ENCODE measurements around the gene SDK2.

The SDK2 gene

GRCh38 chr17:73427198-73427597 lies 217.0 kb downstream of the SDK2 start:
- no peak for DNase-seq (ENCODE audit: low read depth, low spot score)
- H3K4me1 ChIP-seq (ENCODE audit: control insufficient read depth, insufficient read depth, low read length) = peaks cover 1% of the 10 kb centered on the region; the same call in 1 of the 2 replicates
- no peaks in the 10 kb centered on the region for H3K36me3 ChIP-seq (ENCODE audit: control insufficient read depth, insufficient read depth, low read length)
- no peak overlapping the region for H3K4me3 ChIP-seq (ENCODE audit: low read length)
- H3K27ac ChIP-seq (ENCODE audit: low read length) = no peak overlapping the region
- no peaks in the 10 kb centered on the region for H3K27me3 ChIP-seq (ENCODE audit: control insufficient read depth, insufficient read depth, low read length)
- no peaks in the 10 kb centered on the region; the same call in 1 of the 2 replicates for H3K9me3 ChIP-seq (ENCODE audit: control insufficient read depth, insufficient read depth, low read length)

- H3K4me1 ChIP-seq (ENCODE audit: control insufficient read depth, insufficient read depth, low read length) = no peaks in the 10 kb centered on the region
- no peak overlapping the region for H3K4me3 ChIP-seq (ENCODE audit: low read length)
- WGBS (ENCODE audit: insufficient coverage, insufficient read length) = no CpG with 5 or more reads among the region's 6 CpGs
- H3K9me3 ChIP-seq (ENCODE audit: control insufficient read depth, insufficient read depth, low read length) = no peaks in the 10 kb centered on the region; the same call in 1 of the 2 replicates
- DNase-seq (ENCODE audit: low read depth, low spot score) = no peak
- no peaks in the 10 kb centered on the region for H3K36me3 ChIP-seq (ENCODE audit: control insufficient read depth, insufficient read depth, low read length)
- no peak overlapping the region for H3K27ac ChIP-seq (ENCODE audit: low read length)
- H3K27me3 ChIP-seq (ENCODE audit: control insufficient read depth, insufficient read depth, low read length) = no peaks in the 10 kb centered on the region
These were observed 219.7 kb downstream of the SDK2 start for GRCh38 chr17:73424571-73424970.

- no peaks in the 10 kb centered on the region for H3K4me1 ChIP-seq (ENCODE audit: control insufficient read depth, insufficient read depth, low read length)
- H3K9me3 ChIP-seq (ENCODE audit: control insufficient read depth, insufficient read depth, low read length) = no peaks in the 10 kb centered on the region; the same call in 1 of the 2 replicates
- no peak for DNase-seq (ENCODE audit: low read depth, low spot score)
- no peak overlapping the region for H3K27ac ChIP-seq (ENCODE audit: low read length)
- no CpG with 5 or more reads among the region's 19 CpGs for WGBS (ENCODE audit: insufficient coverage, insufficient read length)
- H3K27me3 ChIP-seq (ENCODE audit: control insufficient read depth, insufficient read depth, low read length) = no peaks in the 10 kb centered on the region
- H3K36me3 ChIP-seq (ENCODE audit: control insufficient read depth, insufficient read depth, low read length) = no peaks in the 10 kb centered on the region
- no peak overlapping the region for H3K4me3 ChIP-seq (ENCODE audit: low read length)
These were observed 220.4 kb downstream of the SDK2 start for GRCh38 chr17:73423806-73424205.

- no peak overlapping the region for H3K4me3 ChIP-seq (ENCODE audit: low read length)
- WGBS (ENCODE audit: insufficient coverage, insufficient read length) = no CpG with 5 or more reads among the region's 18 CpGs
These were observed 221.0 kb downstream of the SDK2 start for GRCh38 chr17:73423159-73423715.

GRCh38 chr17:73422121-73422520 lies 222.1 kb downstream of the SDK2 start:
- no peak overlapping the region for H3K4me3 ChIP-seq (ENCODE audit: low read length)
- WGBS (ENCODE audit: insufficient coverage, insufficient read length) = no CpG with 5 or more reads among the region's 12 CpGs
- H3K4me1 ChIP-seq (ENCODE audit: control insufficient read depth, insufficient read depth, low read length) = no peaks in the 10 kb centered on the region
- H3K27me3 ChIP-seq (ENCODE audit: control insufficient read depth, insufficient read depth, low read length) = no peaks in the 10 kb centered on the region
- no peaks in the 10 kb centered on the region for H3K36me3 ChIP-seq (ENCODE audit: control insufficient read depth, insufficient read depth, low read length)
- H3K27ac ChIP-seq (ENCODE audit: low read length) = no peak overlapping the region
- no peaks in the 10 kb centered on the region; the same call in 1 of the 2 replicates for H3K9me3 ChIP-seq (ENCODE audit: control insufficient read depth, insufficient read depth, low read length)
- no peak for DNase-seq (ENCODE audit: low read depth, low spot score)

More at GRCh38 chr17:73423159-73423715, 221.0 kb downstream of the SDK2 start:
- Histone ChIP-seq H3K36me3 (ENCODE audit: control insufficient read depth, insufficient read depth, low read length) (no peaks in the 10 kb centered on the region), H3K9me3 (ENCODE audit: control insufficient read depth, insufficient read depth, low read length) (no peaks in the 10 kb centered on the region; the same call in 1 of the 2 replicates), H3K4me1 (ENCODE audit: control insufficient read depth, insufficient read depth, low read length) (no peaks in the 10 kb centered on the region), H3K27ac (ENCODE audit: low read length) (no peak overlapping the region), H3K27me3 (ENCODE audit: control insufficient read depth, insufficient read depth, low read length) (no peaks in the 10 kb centered on the region)
- DNase-seq (ENCODE audit: low read depth, low spot score) = no peak

GRCh38 chr17:73420897-73421296 lies 223.3 kb downstream of the SDK2 start:
- Histone ChIP-seq H3K4me1 (ENCODE audit: control insufficient read depth, insufficient read depth, low read length) (no peaks in the 10 kb centered on the region), H3K4me3 (ENCODE audit: low read length) (no peak overlapping the region), H3K9me3 (ENCODE audit: control insufficient read depth, insufficient read depth, low read length) (no peaks in the 10 kb centered on the region; the same call in 1 of the 2 replicates), H3K27ac (ENCODE audit: low read length) (no peak overlapping the region), H3K36me3 (ENCODE audit: control insufficient read depth, insufficient read depth, low read length) (no peaks in the 10 kb centered on the region), H3K27me3 (ENCODE audit: control insufficient read depth, insufficient read depth, low read length) (no peaks in the 10 kb centered on the region)
- no CpG with 5 or more reads among the region's 9 CpGs for WGBS (ENCODE audit: insufficient coverage, insufficient read length)
- DNase-seq (ENCODE audit: low read depth, low spot score) = no peak

- no peaks in the 10 kb centered on the region for H3K4me1 ChIP-seq (ENCODE audit: control insufficient read depth, insufficient read depth, low read length)
- H3K27me3 ChIP-seq (ENCODE audit: control insufficient read depth, insufficient read depth, low read length) = no peaks in the 10 kb centered on the region
- DNase-seq (ENCODE audit: low read depth, low spot score) = no peak
- no peaks in the 10 kb centered on the region for H3K9me3 ChIP-seq (ENCODE audit: control insufficient read depth, insufficient read depth, low read length)
- no peak overlapping the region for H3K27ac ChIP-seq (ENCODE audit: low read length)
- H3K4me3 ChIP-seq (ENCODE audit: low read length) = no peak overlapping the region
- no peaks in the 10 kb centered on the region for H3K36me3 ChIP-seq (ENCODE audit: control insufficient read depth, insufficient read depth, low read length)
- no CpG with 5 or more reads among the region's 9 CpGs for WGBS (ENCODE audit: insufficient coverage, insufficient read length)
These were observed 224.4 kb downstream of the SDK2 start for GRCh38 chr17:73419881-73420280.

GRCh38 chr17:73419051-73419450 lies 225.2 kb downstream of the SDK2 start:
- Histone ChIP-seq H3K4me3 (ENCODE audit: low read length) (no peak overlapping the region), H3K27me3 (ENCODE audit: control insufficient read depth, insufficient read depth, low read length) (no peaks in the 10 kb centered on the region), H3K27ac (ENCODE audit: low read length) (no peak overlapping the region), H3K36me3 (ENCODE audit: control insufficient read depth, insufficient read depth, low read length) (no peaks in the 10 kb centered on the region), H3K4me1 (ENCODE audit: control insufficient read depth, insufficient read depth, low read length) (no peaks in the 10 kb centered on the region), H3K9me3 (ENCODE audit: control insufficient read depth, insufficient read depth, low read length) (no peaks in the 10 kb centered on the region)
- no CpG with 5 or more reads among the region's 10 CpGs for WGBS (ENCODE audit: insufficient coverage, insufficient read length)
- DNase-seq (ENCODE audit: low read depth, low spot score) = no peak

- Histone ChIP-seq H3K27ac (ENCODE audit: low read length) (no peak overlapping the region), H3K4me1 (ENCODE audit: control insufficient read depth, insufficient read depth, low read length) (no peaks in the 10 kb centered on the region), H3K27me3 (ENCODE audit: control insufficient read depth, insufficient read depth, low read length) (no peaks in the 10 kb centered on the region), H3K36me3 (ENCODE audit: control insufficient read depth, insufficient read depth, low read length) (no peaks in the 10 kb centered on the region), H3K9me3 (ENCODE audit: control insufficient read depth, insufficient read depth, low read length) (no peaks in the 10 kb centered on the region), H3K4me3 (ENCODE audit: low read length) (no peak overlapping the region)
- WGBS (ENCODE audit: insufficient coverage, insufficient read length) = no CpG with 5 or more reads among the region's 15 CpGs
- DNase-seq (ENCODE audit: low read depth, low spot score) = no peak
These were observed 228.5 kb downstream of the SDK2 start for GRCh38 chr17:73415782-73416181.

- WGBS (ENCODE audit: insufficient coverage, insufficient read length) = no CpG with 5 or more reads among the region's 20 CpGs
- no peak overlapping the region for H3K4me3 ChIP-seq (ENCODE audit: low read length)
These were observed 229.9 kb downstream of the SDK2 start for GRCh38 chr17:73414171-73414955.

GRCh38 chr17:73412914-73413313 lies 231.3 kb downstream of the SDK2 start:
- H3K36me3 ChIP-seq (ENCODE audit: control insufficient read depth, insufficient read depth, low read length) = no peaks in the 10 kb centered on the region
- H3K4me1 ChIP-seq (ENCODE audit: control insufficient read depth, insufficient read depth, low read length) = no peaks in the 10 kb centered on the region
- no peaks in the 10 kb centered on the region for H3K27me3 ChIP-seq (ENCODE audit: control insufficient read depth, insufficient read depth, low read length)
- no peak for DNase-seq (ENCODE audit: low read depth, low spot score)
- no CpG with 5 or more reads among the region's 7 CpGs for WGBS (ENCODE audit: insufficient coverage, insufficient read length)
- no peak overlapping the region for H3K4me3 ChIP-seq (ENCODE audit: low read length)
- H3K27ac ChIP-seq (ENCODE audit: low read length) = no peak overlapping the region
- no peaks in the 10 kb centered on the region for H3K9me3 ChIP-seq (ENCODE audit: control insufficient read depth, insufficient read depth, low read length)

More at GRCh38 chr17:73414171-73414955, 229.9 kb downstream of the SDK2 start:
- Histone ChIP-seq H3K27ac (ENCODE audit: low read length) (no peak overlapping the region), H3K9me3 (ENCODE audit: control insufficient read depth, insufficient read depth, low read length) (no peaks in the 10 kb centered on the region), H3K36me3 (ENCODE audit: control insufficient read depth, insufficient read depth, low read length) (no peaks in the 10 kb centered on the region), H3K27me3 (ENCODE audit: control insufficient read depth, insufficient read depth, low read length) (no peaks in the 10 kb centered on the region), H3K4me1 (ENCODE audit: control insufficient read depth, insufficient read depth, low read length) (no peaks in the 10 kb centered on the region)
- DNase-seq (ENCODE audit: low read depth, low spot score) = no peak
